HG02884 (cell line): ENCODE measurements around the gene PHLPP1.

Experiments
- ATAC-seq: cut with Tn5 transposase; IDR thresholded peaks from one replicate; pipeline ENCODE4 v1.9.1; 2021; ENCODE audit warnings: mild to moderate bottlenecking, moderate library complexity; ENCODE audit not compliant: unreplicated experiment

PHLPP1 gene

GRCh38 chr18:62974928-62975675, 259.8 kb downstream of the PHLPP1 start:
- ATAC-seq: no peak

- ATAC-seq: no peak
These were observed 260.4 kb downstream of the PHLPP1 start for GRCh38 chr18:62975785-62976184.

- ATAC-seq: no peak
These were observed 260.9 kb downstream of the PHLPP1 start for GRCh38 chr18:62976227-62976626.

GRCh38 chr18:62977512-62977911, 262.2 kb downstream of the PHLPP1 start:
- no peak for ATAC-seq

- no peak for ATAC-seq
These were observed 263.1 kb downstream of the PHLPP1 start for GRCh38 chr18:62978251-62979049.

- no peak for ATAC-seq
These were observed 263.8 kb downstream of the PHLPP1 start for GRCh38 chr18:62979176-62979575.

- no peak for ATAC-seq
These were observed 264.6 kb downstream of the PHLPP1 start for GRCh38 chr18:62979900-62980299.

GRCh38 chr18:62981566-62981965, 266.2 kb downstream of the PHLPP1 start:
- no peak for ATAC-seq

- ATAC-seq: no peak
These were observed 267.4 kb downstream of the PHLPP1 start for GRCh38 chr18:62982600-62983251.

GRCh38 chr18:62984656-62985315, 269.4 kb downstream of the PHLPP1 start:
- no peak for ATAC-seq

- no peak for ATAC-seq
These were observed 271.1 kb downstream of the PHLPP1 start for GRCh38 chr18:62986490-62986889.

GRCh38 chr18:62987055-62987830, 271.9 kb downstream of the PHLPP1 start:
- no peak for ATAC-seq

GRCh38 chr18:62987859-62988258, 272.5 kb downstream of the PHLPP1 start:
- no peak for ATAC-seq

- no peak for ATAC-seq
These were observed 273.1 kb downstream of the PHLPP1 start for GRCh38 chr18:62988471-62988870.

GRCh38 chr18:62989195-62989594, 273.9 kb downstream of the PHLPP1 start:
- ATAC-seq: no peak

- ATAC-seq: no peak
These were observed 275.3 kb downstream of the PHLPP1 start for GRCh38 chr18:62990653-62991052.

GRCh38 chr18:62991389-62991788, 276.0 kb downstream of the PHLPP1 start:
- no peak for ATAC-seq

- ATAC-seq: no peak
These were observed 276.6 kb downstream of the PHLPP1 start for GRCh38 chr18:62991959-62992358.

- ATAC-seq: no peak
These were observed 277.6 kb downstream of the PHLPP1 start for GRCh38 chr18:62992877-62993365.

- no peak for ATAC-seq
These were observed 281.2 kb downstream of the PHLPP1 start for GRCh38 chr18:62996566-62996965.
